NCI-H1930 (cell line): ENCODE results near the gene EHD4.
A peak's percentile ranks its signal among the peaks of the same experiment; 100 is the strongest.

Experiments used
- DNase-seq, 2 experiments: peaks; one replicate each; lab custom pipeline; 2025; lab: John Stamatoyannopoulos, UW

The EHD4 gene

GRCh38 chr15:41972253-41973242 lies at the start of gene EHD4:
Gene EHD4 (minus strand): TSS chr15:41972557. CDS start chr15:41972494, 63 bp downstream.
- DNase-seq, result peak; percentile 95

GRCh38 chr15:42021593-42021992 lies 49.2 kb upstream of the EHD4 start:
- no peak for DNase-seq

GRCh38 chr15:42020713-42021273 lies 48.4 kb upstream of the EHD4 start, which contains the start of gene PLA2G4E:
Gene PLA2G4E (minus strand): TSS chr15:42021042. CDS start chr15:42021030, 12 bp downstream.
- no peak for DNase-seq

GRCh38 chr15:42018306-42019224 lies 46.2 kb upstream of the EHD4 start:
- DNase-seq, result no peak

- no peak for DNase-seq
These were observed 44.6 kb upstream of the EHD4 start for GRCh38 chr15:42016971-42017370.

GRCh38 chr15:42014406-42014805 lies 42.0 kb upstream of the EHD4 start:
- no peak for DNase-seq

- DNase-seq, result no peak
These were observed 40.6 kb upstream of the EHD4 start for GRCh38 chr15:42012928-42013482.

DNA sequence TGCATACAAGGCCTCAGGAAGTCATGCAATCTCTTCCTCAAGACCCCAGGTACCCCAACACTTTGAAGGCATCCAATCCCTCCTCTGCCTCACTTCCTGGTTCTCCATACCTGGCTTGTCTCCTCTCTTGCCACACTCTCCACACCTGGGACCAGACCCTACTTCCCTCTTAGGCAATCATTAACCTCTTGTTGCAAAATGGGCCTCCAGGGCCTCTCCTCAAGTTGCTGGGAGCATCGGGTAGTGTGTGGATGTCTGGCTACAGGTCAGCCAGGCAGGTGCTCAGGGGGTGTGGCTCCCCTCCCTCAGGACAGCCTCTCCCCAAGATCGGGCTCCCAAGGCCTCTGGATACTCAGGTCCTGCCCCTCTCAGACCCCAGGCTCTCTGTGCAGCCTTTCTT lies 39.9 kb upstream of the EHD4 start:
- DNase-seq, result no peak

DNA sequence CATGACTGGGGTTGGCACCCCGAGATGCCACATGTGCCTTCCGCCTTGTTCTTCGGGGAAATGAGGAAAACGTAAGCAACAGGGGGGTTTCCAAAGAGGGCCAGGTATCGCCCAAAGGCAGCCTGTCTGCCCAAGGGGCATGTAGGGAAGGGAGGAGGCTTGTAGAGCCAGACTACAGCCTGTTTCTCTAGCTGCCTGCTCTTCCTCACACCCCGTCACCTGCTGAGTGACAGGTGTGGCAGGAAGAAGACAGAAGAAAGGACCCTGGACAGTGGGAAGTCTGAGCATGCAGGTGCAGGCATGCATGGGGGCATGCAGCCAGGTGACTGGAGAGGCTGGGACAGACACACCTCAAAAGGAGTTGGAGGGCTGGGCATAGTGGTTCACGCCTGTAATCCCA lies 38.7 kb upstream of the EHD4 start:
- no peak for DNase-seq

DNA sequence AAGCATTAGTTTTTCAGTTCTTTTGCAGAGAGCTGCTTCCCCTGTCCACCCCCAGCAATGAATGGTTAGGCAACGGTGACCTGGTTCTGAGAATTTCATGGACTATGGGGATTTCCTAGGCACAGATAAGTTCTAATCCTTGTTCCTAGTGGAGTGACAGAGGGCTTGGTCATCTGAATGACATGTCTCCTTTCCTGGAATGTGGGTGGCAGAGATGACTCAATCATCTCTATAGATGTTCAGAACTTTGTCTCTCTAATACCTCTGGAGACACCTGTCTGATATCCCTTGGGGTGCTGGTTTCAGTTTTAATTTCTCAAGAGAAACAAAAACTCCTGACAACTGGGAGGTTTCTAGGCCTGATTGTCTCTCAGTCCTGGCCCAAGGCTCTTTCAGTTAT lies 38.1 kb upstream of the EHD4 start:
- no peak for DNase-seq

GRCh38 chr15:42009474-42009873 lies 37.1 kb upstream of the EHD4 start:
- no peak for DNase-seq

DNA sequence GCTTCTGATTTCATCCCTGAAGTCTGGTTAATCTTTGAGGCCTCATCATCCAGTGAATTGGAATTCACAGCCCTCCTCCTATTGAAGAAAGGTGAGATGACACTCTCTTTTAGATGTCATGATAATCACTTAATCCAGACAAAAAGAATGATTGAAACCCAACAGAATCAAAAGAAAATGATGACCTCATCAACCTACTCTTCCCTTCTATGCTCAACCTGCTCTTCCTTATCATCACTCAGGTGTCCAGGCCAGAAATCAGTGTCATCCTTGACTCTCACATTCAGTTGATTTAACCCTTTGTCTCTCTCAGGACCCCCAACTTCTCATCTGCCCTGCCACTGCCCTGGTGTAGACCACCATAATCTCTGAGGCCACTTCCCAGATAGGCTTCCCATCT lies 36.7 kb upstream of the EHD4 start:
- no peak for DNase-seq

GRCh38 chr15:42007386-42007785 lies 35.0 kb upstream of the EHD4 start:
- DNase-seq, result no peak

- DNase-seq, result no peak
These were observed 30.0 kb upstream of the EHD4 start for GRCh38 chr15:42002333-42002732.

DNA sequence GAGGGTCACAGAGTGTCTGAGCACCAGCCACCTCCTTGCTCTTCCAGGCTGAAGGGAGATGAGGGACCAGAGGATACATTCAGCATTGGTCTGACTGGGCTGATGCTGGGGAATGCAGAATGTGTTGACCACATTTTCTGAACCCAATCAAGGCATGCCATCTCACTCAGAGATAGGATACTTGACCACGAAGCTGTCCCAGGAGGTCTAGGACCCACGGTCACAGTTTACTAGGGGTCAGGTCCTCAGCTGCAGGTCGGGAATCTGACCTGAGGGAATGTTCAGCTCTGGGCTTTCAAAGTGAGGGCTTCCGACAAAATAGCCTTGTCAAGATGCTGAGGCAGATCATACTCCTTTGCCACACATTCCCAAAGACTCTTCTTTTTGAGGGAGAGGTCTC lies 28.9 kb upstream of the EHD4 start:
- DNase-seq, result no peak

GRCh38 chr15:41999290-42000285 lies 27.2 kb upstream of the EHD4 start:
- no peak for DNase-seq

DNA sequence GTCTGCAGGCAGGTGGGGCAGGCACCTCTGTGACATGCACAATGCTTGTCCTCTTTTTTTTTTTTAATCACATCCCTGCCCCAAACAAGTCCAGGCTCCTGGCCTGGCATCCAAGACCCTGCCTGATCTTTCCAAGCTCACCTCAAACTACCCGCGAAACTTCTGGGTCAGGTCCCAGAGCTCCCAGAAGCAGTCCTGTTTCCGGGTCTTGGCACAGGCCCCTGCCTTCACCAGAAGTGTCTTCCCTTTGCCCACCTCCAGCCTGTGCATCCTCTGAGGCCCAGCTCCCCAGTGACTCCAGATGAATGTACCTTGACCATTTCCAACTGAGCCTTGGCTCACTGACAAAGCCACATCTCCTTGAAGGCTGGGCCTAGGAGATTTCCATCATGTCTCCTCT lies 25.5 kb upstream of the EHD4 start:
- no peak for DNase-seq

DNA sequence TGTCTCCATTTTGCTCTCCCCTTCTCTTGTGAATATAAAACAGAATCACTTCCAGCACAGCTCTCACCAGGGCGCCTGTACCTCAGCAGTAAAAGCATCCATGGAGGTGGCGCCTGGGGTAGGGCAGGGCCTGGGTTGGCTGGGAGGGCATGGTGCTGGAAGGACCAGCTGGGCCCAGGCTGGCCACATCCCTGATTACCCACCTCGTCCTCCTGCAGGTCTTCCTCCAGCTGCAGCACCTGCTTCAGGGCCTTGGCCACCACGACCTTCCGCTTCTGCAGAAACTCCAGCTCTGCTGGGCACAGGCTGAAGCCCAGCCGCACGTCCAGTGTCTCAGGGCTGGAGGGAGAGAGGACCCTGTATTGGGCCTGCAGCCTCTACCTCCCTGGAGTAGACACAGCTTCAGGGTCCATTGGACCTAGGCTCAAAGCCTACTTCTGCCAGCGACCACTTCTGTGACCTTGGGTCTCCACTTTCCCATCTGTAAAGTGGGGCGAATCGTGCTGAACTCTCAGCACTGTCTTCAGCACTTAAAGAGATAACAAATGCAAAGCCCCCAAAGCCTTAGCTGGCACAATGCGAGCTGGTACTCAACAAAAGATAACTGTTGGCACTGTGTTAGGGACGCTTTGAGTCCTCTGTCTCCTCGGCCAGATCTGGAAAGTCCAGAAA lies 24.7 kb upstream of the EHD4 start:
- DNase-seq, result no peak

DNA sequence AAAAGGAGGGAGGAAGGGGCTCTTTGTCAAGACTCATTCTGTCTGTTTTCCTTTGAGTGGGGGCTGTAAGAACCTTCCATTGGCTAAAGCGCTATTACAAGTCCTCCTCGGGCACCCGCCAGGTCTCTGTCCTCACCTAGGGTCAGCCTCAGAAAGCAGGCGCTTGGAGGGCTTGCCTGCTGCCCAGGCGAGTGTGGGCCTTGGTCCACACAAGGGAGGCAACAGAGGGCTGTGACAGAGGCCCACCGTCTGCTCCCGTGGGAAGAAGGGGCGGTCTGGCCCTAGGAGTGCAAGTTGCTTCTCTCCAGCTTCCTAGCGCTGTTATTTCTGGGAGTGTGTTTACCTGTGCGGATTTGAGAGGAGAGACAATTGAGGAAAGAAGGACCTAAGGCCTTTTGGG lies 24.0 kb upstream of the EHD4 start:
- no peak for DNase-seq

- DNase-seq, result no peak
These were observed 23.1 kb upstream of the EHD4 start for GRCh38 chr15:41995476-41995855.
